Measurements from ENCODE around the gene PIGQ. TPM values are rescaled to one million over a fixed set of nuclear protein-coding genes. Genes with fewer than 3 reads are reported as not detected.
A peak's percentile ranks its signal among the peaks of the same experiment; 100 is the strongest.

PIGQ gene
- total and polyA plus RNA-seq, 2 donors (not counting 1 experiment from before 2014, with no cell fraction given) = 11.2 to 22.3 TPM

- no peaks in the 10 kb centered on the region for H4K20me1 ChIP-seq (ENCODE audit: control insufficient read depth, extremely low read depth, insufficient read depth, low read length)
These were observed 31.0 kb downstream of the PIGQ start for GRCh38 chr16:600781-601180.

GRCh38 chr16:603933-604332 is 34.2 kb downstream of the PIGQ start:
- H2AFZ ChIP-seq (ENCODE audit: low read length) = no peak overlapping the region
- H3K4me2 ChIP-seq (ENCODE audit: extremely low read depth, insufficient read depth, low read length) = no peak overlapping the region
- no peak for DNase-seq (ENCODE audit: low read depth in 2 of 2)
- H3K79me2 ChIP-seq (ENCODE audit: control insufficient read depth, insufficient read depth, low read length) = no peaks in the 10 kb centered on the region
- TF ChIP-seq EZH2 (IDR thresholded peaks at IDR 0.05; ENCODE audit: low read length, missing control alignments) (no peak), CTCF (conservative IDR thresholded peaks at IDR 0.05 in 1 of 2, IDR thresholded peaks at IDR 0.05 in 1 of 2; ENCODE audit: low read depth in 1 of 2, low read length in 2 of 2) (no peak)
- H3K4me1 ChIP-seq (ENCODE audit: control insufficient read depth, extremely low read depth, insufficient read depth, low read length) = no peaks in the 10 kb centered on the region
- no peak overlapping the region for H3K9ac ChIP-seq (ENCODE audit: insufficient read depth, low read length)
- H3K27me3 ChIP-seq (ENCODE audit: control insufficient read depth, insufficient read depth, low read length) = no peaks in the 10 kb centered on the region
- H4K20me1 ChIP-seq (ENCODE audit: control insufficient read depth, extremely low read depth, insufficient read depth, low read length) = no peaks in the 10 kb centered on the region
- H3K4me3 ChIP-seq (replicated peaks in 1 of 4; ENCODE audit: control extremely low read depth in 1 of 4, insufficient read depth in 1 of 4, low read depth in 3 of 4, low read length in 4 of 4) = no peak overlapping the region
- no peaks in the 10 kb centered on the region for H3K36me3 ChIP-seq (ENCODE audit: control insufficient read depth, insufficient read depth, low read length)
- H3K27ac ChIP-seq (ENCODE audit: insufficient read depth, low read length) = no peak overlapping the region
- H3K9me3 ChIP-seq (ENCODE audit: control insufficient read depth, insufficient read depth, low read depth, low read length) = no peaks in the 10 kb centered on the region

More at GRCh38 chr16:600781-601180, 31.0 kb downstream of the PIGQ start:
- Histone ChIP-seq H3K9me3 (ENCODE audit: control insufficient read depth, insufficient read depth, low read depth, low read length) (no peaks in the 10 kb centered on the region), H3K4me1 (ENCODE audit: control insufficient read depth, extremely low read depth, insufficient read depth, low read length) (no peaks in the 10 kb centered on the region), H3K79me2 (ENCODE audit: control insufficient read depth, insufficient read depth, low read length) (peaks cover 2% of the 10 kb centered on the region), H3K36me3 (ENCODE audit: control insufficient read depth, insufficient read depth, low read length) (no peaks in the 10 kb centered on the region), H3K27ac (ENCODE audit: insufficient read depth, low read length) (no peak overlapping the region), H3K27me3 (ENCODE audit: control insufficient read depth, insufficient read depth, low read length) (no peaks in the 10 kb centered on the region), H3K4me2 (ENCODE audit: extremely low read depth, insufficient read depth, low read length) (no peak overlapping the region), H3K4me3 (replicated peaks in 1 of 4; ENCODE audit: control extremely low read depth in 1 of 4, insufficient read depth in 1 of 4, low read depth in 3 of 4, low read length in 4 of 4) (no peak overlapping the region), H3K9ac (ENCODE audit: insufficient read depth, low read length) (no peak overlapping the region), H2AFZ (ENCODE audit: low read length) (no peak overlapping the region)
- peak in 1 of 2 donors; percentile 12 for DNase-seq (ENCODE audit: low read depth in 2 of 2)
- TF ChIP-seq EZH2 (IDR thresholded peaks at IDR 0.05; ENCODE audit: low read length, missing control alignments) = no peak
- TF ChIP-seq CTCF (conservative IDR thresholded peaks at IDR 0.05 in 1 of 2, IDR thresholded peaks at IDR 0.05 in 1 of 2; ENCODE audit: low read depth in 1 of 2, low read length in 2 of 2) = peak in 1 of 2 donors; percentile 21

- H3K4me2 ChIP-seq (ENCODE audit: extremely low read depth, insufficient read depth, low read length) = no peak overlapping the region
- no peaks in the 10 kb centered on the region for H3K79me2 ChIP-seq (ENCODE audit: control insufficient read depth, insufficient read depth, low read length)
- H3K27ac ChIP-seq (ENCODE audit: insufficient read depth, low read length) = no peak overlapping the region
- no peaks in the 10 kb centered on the region for H4K20me1 ChIP-seq (ENCODE audit: control insufficient read depth, extremely low read depth, insufficient read depth, low read length)
- H3K27me3 ChIP-seq (ENCODE audit: control insufficient read depth, insufficient read depth, low read length) = no peaks in the 10 kb centered on the region
- H2AFZ ChIP-seq (ENCODE audit: low read length) = no peak overlapping the region
- DNase-seq (ENCODE audit: low read depth in 2 of 2) = no peak
- no peak overlapping the region for H3K9ac ChIP-seq (ENCODE audit: insufficient read depth, low read length)
- H3K36me3 ChIP-seq (ENCODE audit: control insufficient read depth, insufficient read depth, low read length) = no peaks in the 10 kb centered on the region
- TF ChIP-seq CTCF (conservative IDR thresholded peaks at IDR 0.05 in 1 of 2, IDR thresholded peaks at IDR 0.05 in 1 of 2; ENCODE audit: low read depth in 1 of 2, low read length in 2 of 2) (no peak), EZH2 (IDR thresholded peaks at IDR 0.05; ENCODE audit: low read length, missing control alignments) (no peak)
- no peaks in the 10 kb centered on the region for H3K9me3 ChIP-seq (ENCODE audit: control insufficient read depth, insufficient read depth, low read depth, low read length)
- no peaks in the 10 kb centered on the region for H3K4me1 ChIP-seq (ENCODE audit: control insufficient read depth, extremely low read depth, insufficient read depth, low read length)
- H3K4me3 ChIP-seq (replicated peaks in 1 of 4; ENCODE audit: control extremely low read depth in 1 of 4, insufficient read depth in 1 of 4, low read depth in 3 of 4, low read length in 4 of 4) = no peak overlapping the region
These were observed 37.0 kb downstream of the PIGQ start for GRCh38 chr16:606656-607307.
